NCI-H1105 (cell line): ENCODE results near the gene KIF3B.
"Not testable (repeated sequence)": the region's sequence is repeated elsewhere in the genome, so short reads cannot be mapped to it uniquely, and the experiment has no call there.

Experiments
- DNase-seq: peaks from one replicate; lab custom pipeline; 2025; lab: John Stamatoyannopoulos, UW

The KIF3B gene

DNA sequence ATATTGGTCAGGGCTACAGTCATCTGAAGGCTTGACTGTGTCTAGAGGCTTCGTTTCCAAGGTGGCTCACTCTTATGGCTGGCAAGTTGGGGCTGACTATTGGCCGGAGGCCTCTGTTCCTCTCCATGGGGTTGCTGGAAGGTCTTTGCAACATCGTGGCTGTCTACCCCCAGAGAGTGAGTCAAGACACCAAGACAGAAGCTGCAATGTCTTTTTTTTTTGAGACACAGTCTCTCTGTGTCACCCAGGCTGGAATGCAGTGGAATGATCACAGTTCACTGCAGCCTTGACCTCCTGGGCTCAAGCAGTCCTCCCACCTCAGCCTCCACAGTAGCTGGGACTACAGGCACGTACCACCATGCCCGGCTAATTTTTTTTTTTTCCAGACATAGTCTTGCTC, 29.4 kb upstream of the KIF3B start:
- DNase-seq = no peak

DNA sequence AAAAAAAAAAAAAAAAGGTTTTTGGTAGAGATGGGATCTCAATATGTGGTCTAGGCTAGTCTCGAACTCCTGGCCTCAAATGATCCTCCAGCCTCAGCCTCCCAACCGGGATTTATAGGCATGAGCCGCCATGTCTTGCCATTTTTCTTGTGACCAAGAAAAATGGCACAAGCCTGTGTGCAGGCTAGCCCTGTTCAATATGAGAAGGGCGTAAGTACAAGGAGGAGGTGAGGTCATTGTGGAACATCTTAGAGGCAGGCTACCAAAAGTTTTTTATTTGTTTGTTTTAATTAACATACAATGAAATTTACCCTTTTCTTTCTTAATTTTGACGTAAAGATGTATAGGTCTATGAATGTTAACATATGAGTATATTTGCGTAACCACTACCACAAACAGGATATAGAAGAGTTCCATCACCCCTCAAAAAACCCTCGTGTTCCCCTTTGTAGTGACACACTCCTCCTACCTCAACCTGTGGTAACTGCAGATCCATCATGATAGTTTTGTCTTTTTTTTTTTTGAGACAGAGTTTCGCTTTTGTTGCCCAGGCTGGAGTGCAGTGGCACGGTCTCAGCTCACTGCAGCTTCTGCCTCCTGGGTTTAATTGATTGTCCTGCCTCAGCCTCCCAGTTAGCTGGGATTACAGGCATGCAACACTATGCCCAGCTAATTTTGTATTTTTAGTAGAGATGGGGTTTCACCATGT, 28.3 kb upstream of the KIF3B start:
- no peak for DNase-seq

DNA sequence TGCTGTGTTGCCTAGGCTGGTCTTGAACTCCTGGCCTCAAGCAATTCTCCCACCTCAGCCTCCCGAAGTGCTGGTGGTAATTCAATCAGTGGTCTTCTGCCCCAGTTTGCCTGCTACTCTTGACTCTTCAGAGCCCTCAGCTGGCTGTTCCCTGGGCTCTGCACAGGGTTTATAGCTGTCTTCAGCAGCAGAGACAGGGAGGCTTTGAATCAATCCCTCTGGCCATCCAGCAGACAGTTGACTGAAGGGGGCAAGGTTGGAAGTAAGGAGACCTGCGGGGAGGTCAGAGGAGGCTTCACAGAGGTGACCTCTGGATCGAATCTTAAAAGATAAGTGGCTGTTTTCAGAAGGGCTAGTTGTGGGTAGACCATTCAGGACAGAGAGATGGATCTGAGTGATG, 26.0 kb upstream of the KIF3B start:
- DNase-seq = no peak

DNA sequence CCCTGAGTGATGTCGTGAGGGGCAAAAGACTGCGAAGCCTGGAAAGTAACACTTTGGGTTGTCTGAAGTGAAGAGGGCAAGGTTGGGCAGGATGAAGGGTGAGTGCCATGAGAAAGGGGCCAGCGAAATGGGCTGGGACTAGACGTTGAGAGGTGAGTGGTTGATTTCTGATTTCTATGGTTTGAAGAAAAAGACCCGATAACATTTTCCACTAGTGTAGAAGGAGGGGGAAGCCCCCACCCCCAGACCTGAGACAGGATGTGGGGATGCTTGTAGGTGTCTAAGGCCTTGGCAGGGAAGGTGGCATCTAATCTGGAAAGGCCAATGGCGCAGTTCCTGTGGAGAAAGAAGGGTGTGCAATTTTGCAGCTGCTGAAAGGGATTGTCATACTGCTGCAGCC, 25.3 kb upstream of the KIF3B start:
- DNase-seq = no peak

DNA sequence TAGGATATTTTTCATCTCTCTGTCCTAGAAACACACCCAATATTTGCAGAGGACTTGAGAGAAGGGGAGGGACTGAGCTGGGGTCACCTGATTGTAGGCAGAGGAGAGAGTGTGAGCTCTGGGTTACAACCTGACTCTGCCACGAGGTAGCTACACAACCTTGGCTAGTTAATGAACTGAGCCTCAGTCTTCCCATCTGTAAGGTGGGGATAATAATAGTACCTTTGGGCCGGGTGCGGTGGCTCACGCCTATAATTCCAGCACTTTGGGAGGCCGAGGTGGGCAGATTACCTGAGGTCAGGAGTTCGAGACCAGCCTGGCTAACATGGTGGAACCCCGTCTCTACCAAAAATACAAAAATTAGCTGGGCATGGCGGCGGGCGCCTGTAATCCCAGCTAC, 16.5 kb upstream of the KIF3B start:
- DNase-seq = not testable (repeated sequence)

DNA sequence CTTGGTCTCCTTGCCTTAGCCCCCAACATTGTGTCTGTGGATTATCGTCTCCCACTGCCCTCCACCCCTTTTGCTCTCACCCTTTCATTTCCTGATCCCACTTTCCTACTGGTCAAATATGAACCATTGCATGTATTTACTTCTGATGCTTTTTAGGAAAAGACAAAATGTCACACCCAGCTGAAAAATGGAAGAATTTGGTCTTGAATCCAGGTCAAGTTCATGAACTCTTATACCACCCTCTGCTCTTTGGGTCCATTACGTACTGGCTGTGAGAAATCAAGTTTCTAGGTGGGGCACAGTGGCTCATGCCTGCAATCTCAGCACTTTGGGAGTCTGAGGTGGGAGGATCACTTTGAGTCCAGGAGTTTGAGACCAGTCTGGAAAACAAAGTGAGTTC, 15.8 kb upstream of the KIF3B start:
- DNase-seq = no peak

DNA sequence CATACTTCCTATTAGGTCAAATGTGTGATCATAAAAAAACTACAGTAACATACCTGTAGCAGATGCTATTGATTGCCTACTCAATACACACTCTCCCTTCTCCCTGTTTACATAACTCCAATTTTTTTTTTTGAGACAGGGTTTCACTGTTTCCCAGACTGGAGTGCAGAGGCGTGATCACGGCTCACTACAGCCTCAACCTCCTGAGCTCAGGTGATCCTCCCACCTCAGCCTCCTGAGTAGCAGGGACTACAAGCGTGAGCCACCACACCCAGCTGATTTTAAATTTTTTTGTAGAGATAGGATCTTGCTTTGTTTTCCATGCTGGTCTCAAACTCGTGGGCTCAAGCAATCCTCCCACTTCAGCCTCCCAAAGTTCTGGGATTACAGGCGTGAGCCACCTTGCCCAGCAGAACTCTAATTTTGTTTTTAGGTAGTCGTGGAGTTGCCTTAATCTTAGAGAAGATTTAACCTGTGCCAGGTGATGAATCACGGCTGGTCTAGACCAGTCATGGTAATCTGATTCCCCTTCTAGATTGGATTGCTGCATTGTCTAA, 14.0 kb upstream of the KIF3B start:
- DNase-seq = no peak

DNA sequence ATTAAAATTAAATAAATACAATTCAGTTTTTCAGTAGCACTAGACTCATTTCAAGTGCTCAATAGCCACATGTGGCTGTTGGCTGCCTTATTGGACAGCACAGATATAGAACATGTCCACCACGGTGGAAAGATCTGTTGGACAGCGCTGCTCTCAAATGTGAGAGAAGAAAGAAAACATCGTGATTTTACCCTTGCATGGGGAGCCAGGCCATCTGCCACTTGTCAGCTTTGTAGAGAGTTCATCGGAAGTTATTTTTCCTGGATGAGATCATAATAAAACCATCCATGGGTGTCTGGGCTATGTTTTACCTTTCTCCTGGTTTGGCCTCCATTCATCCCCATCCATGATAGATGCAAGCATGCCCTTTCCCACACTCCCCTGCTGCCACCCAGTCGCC, 5.8 kb upstream of the KIF3B start:
- no peak for DNase-seq

DNA sequence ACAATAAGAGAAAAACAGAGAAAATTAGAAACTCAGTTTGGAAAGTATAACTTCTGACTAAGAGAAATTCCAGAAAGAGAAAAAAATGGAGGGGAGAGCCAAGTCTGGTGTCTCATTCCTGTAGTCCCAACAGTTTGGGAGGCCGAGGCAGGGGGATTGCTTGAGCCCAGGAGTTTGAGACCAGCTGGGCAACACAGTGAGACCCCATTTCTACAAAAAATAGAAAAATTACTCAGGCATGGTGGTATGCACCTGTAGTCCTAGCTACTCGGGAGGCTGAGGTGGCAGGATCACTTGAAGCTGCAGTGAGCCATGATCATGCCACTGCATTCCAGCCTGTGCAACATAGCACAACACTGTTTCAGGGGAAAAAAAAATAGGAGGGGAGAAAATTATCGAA, 3.1 kb upstream of the KIF3B start:
- no peak for DNase-seq

DNA sequence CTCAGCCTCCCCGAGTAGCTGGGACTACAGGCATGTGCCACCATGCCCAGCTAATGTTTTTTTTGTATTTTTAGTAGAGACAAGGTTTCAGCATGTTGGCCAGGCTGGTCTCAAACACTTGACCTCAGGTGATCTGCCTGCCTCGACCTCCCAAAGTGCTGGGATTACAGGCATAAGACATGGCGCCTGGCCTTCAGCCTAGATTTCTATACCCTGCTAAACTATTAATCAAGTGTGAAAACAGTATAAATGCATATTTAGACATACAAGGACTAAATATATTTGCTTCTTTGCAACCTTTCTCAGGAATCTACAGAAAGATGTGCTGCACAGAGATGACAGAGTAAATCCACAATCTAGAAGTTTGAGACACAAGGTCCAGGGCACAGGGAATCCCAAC, 2.3 kb upstream of the KIF3B start:
- not testable (repeated sequence) for DNase-seq

DNA sequence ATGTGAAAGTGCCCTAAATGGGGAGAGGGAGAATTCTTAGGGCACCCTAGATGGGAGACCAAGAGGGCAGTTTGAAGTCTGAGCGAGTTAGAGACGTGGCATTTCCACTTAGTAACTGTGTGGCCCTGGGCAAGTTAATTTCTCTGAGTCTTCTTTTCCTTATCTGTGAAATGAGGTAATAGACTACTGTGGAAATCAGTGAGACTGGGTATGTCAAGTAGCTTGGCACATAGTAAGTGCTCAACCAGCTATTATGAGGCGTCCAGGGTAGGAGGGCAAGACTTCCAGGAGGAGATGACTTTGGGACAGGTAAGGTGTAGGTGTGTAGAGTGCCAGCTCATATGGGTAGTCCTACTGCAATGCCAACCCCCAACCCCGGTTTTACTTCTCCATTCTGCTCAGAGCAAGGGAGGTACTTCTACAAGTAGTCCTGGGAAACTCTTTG, 770 bp downstream of the KIF3B start:
- DNase-seq = no peak

DNA sequence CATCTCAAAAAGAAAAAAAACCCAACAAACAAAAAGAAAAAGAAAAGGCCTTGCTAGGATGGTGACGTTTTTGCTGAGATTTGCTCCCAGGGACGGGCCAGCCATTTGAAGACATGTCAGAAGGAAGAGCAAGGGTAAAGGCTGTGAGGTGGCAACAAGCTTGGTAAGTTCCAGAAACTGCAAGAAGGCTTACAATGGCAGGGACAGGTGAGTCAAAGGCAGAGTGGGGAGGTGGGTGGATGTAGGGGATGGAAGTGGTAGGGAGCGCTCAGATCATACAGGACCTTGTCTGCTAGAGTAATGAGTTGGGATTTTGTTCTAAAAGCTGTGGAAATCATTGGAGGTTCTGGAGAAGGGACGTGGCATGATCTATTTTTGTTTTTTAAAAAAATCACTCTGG, 4.3 kb downstream of the KIF3B start:
- DNase-seq = no peak

DNA sequence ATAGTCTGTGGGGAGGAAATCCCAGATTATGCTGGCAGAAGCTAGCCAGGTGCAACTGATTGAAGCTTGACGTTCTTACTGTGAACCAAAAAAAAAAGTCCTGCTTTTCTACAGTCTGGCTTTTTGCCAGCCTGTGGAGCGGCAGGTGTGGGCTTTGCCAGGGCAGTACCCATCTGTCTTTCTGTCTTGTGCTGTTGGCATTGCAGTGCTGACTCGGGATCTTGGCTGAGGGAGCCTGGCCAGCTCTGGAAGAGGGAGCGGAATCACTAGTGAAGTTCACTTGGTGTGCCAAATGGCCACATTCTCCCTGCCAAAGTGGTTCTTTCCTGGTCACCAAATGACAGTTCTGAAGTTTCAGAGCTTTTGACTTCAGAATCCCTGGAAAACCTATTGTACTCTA, 5.0 kb downstream of the KIF3B start:
- peak; percentile 89 for DNase-seq

DNA sequence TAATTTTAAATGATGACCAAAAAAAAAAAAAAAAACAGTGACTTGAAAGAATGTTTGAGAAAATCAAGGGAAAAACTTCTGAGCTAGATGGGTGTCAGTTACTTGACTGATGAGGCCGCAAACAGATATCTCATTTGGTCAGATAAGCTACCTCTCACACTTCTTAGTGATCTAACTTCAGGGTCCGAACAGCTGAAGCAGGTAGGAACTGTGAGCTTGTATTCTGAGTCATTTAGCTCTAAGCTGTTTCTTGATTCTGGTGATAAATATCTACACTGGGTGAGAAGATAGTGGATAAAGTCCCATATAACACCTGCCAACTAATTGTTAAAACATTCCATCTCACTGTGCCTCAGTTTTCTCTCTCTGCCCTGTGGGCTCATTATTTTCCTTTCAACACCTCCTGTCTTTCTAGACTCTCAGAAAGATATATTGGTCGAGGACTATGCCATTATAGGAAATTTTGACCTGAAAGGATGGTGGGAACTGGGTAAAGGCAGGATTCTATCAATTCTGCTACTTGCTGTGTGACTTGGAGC, 7.7 kb downstream of the KIF3B start:
- no peak for DNase-seq

DNA sequence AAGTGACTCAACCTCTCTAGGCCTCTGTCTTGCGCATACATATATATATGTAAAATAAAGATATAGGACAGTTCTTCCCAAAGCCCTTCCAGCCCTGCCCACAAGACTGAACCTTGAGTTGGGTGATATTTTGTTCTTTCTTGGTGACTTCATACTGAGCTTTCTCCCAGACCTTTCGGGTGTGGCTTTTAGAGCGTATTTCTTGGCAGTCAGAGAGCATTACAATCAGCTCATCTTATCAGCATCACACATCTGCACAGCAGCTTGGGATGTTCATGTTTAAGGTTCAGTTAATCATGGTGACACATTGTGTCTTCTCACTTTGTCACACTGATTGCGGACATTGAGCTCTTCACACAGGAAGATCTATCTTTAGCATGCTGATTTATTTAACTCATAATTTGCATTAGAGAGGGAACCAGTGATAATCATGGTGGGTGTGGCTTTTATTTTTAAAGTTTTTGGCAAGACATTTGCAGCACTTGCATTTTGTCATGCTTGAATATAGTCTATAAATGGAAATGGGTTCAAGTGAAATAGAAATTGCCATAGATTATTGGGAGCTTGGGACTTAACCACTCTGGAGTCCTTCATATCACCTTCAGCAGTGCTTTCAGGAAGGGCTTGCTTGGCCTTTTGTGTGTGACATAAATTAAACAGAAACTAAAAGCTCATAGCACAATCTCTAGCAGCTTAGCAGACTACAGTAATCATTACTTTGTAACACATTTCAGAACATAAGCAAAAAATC, 8.3 kb downstream of the KIF3B start:
- DNase-seq = no peak

DNA sequence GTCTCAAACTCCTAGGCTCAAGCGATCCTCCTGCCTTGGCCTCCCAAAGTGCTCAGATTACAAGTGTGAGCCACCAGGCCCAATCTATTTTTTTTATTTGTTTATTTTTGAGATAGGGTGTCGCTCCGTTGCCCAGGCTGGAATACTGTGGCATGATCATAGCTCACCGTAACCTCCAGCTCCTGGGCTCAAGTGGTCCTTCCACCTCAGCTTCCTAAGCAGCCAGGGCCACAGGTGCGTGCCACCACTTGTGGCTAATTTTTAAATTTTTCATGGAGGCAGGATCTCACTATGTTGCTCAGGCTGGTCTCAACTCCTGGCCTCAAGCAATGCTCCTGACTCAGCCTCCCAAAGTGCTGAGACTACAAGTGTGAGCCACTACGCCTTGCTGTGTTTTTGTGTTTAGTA, 9.8 kb downstream of the KIF3B start:
- no peak for DNase-seq

DNA sequence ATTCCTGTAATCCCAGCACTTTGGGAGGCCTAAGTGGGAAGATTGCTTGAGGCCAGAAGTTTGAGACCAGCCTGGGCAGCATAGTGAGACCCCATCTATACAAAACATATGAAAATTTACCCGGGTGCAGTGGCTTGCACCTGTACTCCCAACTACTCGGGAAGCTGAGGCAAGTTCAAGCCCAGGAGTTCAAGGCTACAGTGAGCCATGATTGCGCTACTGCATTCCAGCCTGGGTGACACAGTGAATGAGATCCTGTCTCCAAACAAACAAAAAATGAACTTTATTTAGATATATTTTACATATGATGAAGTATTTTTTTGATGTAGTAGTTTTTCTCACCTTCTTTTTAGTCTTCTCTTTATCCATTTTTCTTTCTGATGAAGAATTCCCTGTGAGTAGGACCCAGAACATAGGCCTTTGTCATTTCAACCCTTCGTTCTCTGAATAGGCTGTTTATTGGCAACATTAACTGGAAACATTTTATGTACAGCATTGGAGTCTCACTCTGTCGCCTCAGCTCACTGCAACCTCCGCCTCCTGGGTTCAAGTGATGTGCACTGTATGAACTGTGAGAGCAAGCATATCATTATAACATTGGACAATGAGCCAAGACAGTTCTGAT, 10.9 kb downstream of the KIF3B start:
- DNase-seq = no peak

DNA sequence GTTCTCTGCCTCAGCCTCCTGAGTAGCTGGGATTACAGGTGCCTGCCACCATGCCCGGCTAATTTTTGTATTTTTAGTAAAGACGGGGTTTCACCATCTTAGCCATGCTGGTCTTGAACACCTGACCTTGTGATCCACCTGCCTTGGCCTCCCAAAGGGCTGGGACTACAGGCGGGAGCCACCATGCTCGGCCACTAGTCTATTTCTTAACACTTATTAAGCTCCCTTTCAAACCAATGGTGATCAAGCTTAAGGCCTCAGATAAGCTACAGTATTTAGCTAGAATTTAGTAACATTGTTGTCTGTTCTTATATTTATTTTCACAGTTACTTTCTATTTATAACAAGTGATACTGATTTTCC, 11.8 kb downstream of the KIF3B start:
- DNase-seq = not testable (repeated sequence)

DNA sequence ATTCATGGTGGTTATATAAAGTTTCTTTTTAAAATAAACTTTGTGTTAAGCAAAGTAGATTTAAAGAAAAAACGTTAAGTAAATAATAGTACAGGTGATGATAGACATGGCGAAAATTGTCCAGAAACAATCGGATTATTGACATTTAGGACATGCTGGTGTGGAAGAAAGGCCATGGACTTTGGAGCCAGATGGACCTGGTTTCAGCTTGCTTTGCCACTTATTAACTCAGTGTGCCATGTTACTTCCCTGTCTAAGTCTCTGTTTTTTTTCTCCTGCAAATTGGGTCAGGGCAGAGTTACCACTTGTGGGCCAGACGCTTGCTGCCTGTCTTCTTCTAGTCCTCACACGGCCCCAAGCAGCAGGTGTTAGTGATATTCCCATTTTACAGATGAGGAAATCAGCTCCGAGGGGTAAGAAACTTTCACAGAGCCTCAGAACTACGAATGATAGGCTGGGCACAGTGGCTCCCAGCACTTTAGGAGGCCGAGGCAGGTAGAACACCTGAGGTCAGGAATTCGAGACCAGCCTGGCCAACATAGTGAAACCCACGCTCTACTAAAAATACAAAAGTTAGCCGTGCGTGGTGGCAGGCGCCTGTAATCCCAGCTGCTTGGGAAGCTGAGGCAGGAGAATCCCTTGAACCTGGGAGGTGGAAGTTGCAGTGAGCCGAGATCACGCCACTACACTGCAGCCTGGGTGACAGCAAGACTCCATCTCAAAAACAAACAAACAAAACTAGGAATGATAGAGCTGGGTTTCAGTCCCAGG, 12.4 kb downstream of the KIF3B start:
- no peak for DNase-seq

DNA sequence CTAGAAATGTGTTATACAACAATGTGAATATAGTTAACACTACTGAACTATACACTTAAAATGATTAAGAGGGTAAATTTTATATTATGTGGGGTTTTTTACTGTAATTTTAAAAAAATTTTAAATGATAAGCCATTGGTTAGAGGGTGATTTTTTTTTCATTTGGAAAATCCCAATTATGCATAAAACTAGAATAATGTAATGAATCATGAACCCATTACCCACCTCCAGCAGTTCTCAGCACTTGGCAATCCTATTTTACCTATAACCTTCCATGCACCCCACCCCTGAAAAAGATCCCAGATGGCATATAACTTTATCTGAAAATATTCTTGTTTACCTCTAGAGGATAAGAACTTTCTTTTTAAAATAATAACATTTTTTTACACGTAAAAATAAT, 13.7 kb downstream of the KIF3B start:
- DNase-seq = no peak

DNA sequence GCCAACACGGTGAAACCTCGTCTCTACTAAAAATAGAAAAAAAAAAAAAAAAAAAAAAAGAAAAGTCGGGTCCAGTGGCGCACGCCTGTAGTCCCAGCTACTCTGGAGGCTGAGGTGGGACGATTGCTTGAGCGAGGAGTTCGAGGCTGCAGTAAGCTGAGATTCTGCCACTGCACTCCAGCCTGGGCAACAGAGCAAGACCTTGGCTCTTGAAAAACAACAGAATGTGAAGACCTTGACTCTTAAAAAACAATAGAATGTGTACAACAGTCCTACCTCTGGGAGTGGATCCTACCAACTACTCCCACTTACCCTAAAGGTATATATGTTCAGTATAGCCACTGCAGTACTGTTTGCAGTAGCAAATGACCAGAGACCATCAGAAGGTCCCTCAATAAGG, 15.1 kb downstream of the KIF3B start:
- DNase-seq = no peak

DNA sequence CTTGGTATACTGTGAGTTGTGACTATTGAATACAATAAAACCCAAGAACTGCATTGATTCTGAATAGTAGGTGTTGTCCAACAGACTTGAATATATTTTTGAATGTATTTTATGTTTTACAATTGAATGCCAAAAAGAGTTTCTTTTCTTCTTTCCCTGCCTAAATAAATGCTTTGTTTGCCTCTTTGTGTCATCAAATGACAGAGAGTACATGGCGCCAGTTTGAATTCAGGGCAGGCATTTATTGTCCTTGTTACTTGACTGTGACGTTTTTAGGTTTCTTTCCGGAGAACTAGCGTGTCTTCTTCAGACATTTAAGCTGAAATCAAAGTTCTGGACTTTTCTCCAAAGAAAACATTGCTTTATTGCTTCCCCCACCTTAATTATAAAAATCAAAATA, 16.6 kb downstream of the KIF3B start:
- DNase-seq = no peak
